HG02610 (cell line): Measurements from ENCODE around the gene LRIG3.
"Not testable (repeated sequence)": the region's sequence is repeated elsewhere in the genome, so short reads cannot be mapped to it uniquely, and the experiment has no call there.

ENCODE experiments used
- ATAC-seq: cut with Tn5 transposase; IDR thresholded peaks from one replicate; pipeline ENCODE4 v1.9.1; 2021; ENCODE audit warnings: mild to moderate bottlenecking, moderate library complexity; ENCODE audit not compliant: unreplicated experiment

The LRIG3 gene

GRCh38 chr12:58860056-58860787 is 60.1 kb downstream of the LRIG3 start:
- no peak for ATAC-seq

GRCh38 chr12:58858030-58858429 is 62.3 kb downstream of the LRIG3 start:
- ATAC-seq = no peak

GRCh38 chr12:58857206-58857605 is 63.1 kb downstream of the LRIG3 start:
- ATAC-seq = not testable (repeated sequence)

- ATAC-seq = not testable (repeated sequence)
Observed at GRCh38 chr12:58855630-58856029, 64.7 kb downstream of the LRIG3 start.

- ATAC-seq = no peak
Observed at GRCh38 chr12:58850826-58851225, 69.5 kb downstream of the LRIG3 start.

- no peak for ATAC-seq
Observed at GRCh38 chr12:58847901-58848600, 72.3 kb downstream of the LRIG3 start.

- ATAC-seq = no peak
Observed at GRCh38 chr12:58844161-58844560, 76.1 kb downstream of the LRIG3 start.

GRCh38 chr12:58841058-58841798 is 79.1 kb downstream of the LRIG3 start:
- no peak for ATAC-seq

GRCh38 chr12:58833853-58834252 is 86.5 kb downstream of the LRIG3 start:
- ATAC-seq = no peak

GRCh38 chr12:58832920-58833319 is 87.4 kb downstream of the LRIG3 start:
- no peak for ATAC-seq
